Activated gamma-delta T cell treated with anti-CD3 and anti-CD28 coated beads, Interleukin-2, amount 50 U/mL, for 16 hours (primary cell): Measurements from ENCODE around the gene SLC2A8.

Experiments used
- DNase-seq: peaks from one replicate; pipeline ENCODE4 v3.0.0-alpha.2; 2020; ENCODE audit warnings: low read depth

Gene SLC2A8

DNA sequence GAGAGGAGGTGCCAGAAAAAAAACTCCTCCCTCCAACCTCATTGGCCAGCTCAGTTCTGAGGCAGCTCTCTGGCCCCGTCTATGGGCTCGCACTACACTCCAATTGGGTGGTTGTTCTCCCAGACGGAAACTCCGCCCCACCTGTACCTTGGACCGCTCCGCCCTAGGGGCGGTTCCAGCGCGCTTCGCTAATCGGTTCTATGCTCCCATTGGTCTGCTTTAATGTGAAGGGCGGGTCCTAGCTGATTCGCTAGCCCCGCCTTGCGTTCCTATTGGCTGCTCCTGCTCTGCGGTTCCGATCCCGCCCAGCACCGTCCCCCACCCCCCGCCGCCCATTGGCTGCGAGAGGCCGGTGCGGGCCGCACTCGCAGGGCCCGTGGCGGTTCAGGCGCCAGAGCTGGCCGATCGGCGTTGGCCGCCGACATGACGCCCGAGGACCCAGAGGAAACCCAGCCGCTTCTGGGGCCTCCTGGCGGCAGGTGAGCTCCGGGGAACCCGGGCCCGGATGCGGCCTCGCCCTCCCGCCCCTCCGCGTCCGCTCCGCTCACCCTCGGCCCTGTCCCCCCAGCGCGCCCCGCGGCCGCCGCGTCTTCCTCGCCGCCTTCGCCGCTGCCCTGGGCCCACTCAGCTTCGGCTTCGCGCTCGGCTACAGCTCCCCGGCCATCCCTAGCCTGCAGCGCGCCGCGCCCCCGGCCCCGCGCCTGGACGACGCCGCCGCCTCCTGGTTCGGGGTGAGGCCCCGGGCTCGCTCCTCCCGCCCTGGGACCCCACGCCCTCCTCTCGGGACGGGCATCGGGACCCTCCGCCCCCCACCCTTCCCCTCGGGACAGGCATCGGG is at the start of gene SLC2A8:
Gene SLC2A8 (plus strand): TSS at position 362 of the 838 bp plus-strand sequence. CDS start 62 bp downstream, at position 424.
- DNase-seq: peak; percentile 80

DNA sequence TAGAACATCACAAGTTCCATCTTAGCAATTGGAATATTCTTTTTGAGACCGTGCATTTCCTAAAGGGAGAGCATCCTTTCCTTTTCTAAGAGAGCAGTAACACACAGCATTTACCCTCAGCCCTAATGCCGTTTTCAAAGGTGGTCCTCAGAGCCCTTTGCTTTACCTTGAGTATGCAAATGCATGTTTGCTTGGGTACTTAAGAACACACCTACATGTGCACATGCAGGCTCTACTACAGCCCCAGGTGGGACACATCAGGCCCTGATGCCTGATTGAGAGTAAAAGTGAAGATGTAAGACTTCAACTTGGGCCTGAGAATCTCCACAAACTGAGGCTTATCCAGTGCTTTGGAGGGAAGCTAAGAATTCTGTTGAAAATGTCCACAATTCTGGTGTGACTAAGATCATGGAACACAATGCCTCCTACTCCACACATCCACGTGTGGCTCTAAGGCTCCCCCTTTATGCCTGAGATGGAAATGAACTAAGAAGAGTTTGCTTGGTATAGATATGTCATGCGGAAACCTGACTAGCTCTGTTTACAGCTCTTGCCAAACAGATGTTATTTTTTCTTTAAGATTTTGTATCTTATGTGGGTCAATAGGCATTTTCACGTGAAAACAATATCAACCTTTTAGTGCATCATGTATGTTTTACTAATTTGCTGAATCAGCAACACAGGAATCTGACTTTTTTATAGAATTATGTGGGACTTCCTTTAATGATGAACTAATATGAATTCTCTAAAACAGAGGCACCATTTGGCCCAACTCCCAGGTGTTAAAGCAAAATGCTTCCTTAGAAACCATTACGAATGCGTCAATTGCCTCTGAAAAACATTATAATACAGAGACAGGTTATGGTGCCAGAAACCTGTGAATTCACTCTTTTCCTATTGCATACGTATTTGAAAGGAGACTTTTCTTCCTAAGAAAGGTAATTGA is 48.9 kb upstream of the SLC2A8 start:
- DNase-seq: no peak

DNA sequence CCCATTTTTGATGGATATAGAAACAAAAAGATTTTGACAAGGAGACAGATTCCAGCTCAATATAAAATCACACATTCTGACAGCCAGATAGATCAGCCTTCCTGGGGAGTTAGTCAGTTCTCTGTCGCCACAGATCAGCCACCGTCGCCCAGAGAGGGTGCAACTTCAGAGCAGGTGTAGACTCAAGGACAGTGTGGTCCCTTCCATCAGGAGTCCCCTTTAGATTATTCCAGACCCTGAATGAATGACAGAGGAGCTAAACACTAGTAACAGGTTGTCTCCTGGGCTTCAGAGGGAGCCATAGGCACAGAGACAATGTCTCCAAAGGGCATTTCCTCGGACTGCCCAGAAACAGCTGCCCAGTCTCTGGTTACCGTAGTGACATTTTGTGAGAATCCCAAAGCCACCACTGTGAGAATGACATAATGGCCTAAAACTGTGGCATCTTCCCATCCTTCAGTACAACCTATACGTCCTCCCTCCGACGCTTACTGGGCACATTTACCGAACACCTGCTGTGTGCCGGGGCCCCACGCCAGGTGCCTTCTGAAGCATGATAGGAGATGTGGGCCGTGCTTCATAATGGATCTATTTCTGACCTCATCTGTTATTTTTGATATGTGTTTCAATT is 47.4 kb upstream of the SLC2A8 start:
- no peak for DNase-seq

DNA sequence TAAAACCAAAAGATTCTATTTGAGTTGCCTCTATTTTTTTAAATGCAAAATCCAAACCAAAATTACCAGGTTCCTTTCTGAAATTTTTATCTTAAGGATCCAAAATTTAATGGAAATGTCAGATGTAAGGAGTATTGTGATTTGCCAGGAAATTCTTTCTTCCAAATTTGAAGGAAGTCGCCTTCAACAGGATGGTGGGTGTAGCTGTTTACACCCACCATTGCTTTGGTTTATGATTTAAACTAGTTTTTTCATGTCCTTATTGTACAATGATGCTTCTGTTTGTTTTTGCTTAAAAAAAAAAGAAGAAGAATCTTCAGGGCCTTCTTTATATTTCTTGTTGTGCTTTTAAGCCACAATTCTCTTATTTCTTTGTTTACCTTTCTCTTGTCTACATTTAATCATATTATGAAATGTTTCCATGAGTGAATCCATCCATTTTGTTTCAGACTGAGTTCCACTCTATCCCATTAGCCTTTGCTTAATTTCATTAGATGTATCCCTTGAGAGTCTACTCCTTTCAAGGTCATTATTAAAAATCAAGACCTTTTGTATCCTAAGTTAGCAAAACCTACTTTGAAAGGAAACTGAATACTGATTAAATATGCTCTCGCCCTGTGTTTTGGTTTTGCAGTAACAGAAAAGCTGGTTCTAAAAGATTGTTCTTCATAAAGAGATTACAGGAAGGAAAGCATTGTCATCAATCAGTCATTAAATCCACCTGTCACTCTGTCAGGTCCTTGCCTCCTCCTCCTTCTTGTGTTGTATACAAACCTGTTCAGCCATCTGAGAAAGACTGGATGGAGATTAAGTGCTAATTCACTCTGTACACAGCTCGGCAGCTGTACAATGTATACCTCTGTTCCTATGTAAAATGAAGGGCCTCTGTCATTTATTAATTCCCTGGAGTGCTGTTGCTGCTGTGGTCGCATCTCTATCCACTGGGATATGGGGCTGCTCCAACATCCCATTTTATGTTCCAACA is 45.5 kb upstream of the SLC2A8 start:
- no peak for DNase-seq

GRCh38 chr9:127353882-127354281 is 43.1 kb upstream of the SLC2A8 start:
- no peak for DNase-seq

- DNase-seq: no peak
These were observed 40.1 kb upstream of the SLC2A8 start for GRCh38 chr9:127356906-127357305.

GRCh38 chr9:127358023-127358535 is 38.9 kb upstream of the SLC2A8 start:
- no peak for DNase-seq

DNA sequence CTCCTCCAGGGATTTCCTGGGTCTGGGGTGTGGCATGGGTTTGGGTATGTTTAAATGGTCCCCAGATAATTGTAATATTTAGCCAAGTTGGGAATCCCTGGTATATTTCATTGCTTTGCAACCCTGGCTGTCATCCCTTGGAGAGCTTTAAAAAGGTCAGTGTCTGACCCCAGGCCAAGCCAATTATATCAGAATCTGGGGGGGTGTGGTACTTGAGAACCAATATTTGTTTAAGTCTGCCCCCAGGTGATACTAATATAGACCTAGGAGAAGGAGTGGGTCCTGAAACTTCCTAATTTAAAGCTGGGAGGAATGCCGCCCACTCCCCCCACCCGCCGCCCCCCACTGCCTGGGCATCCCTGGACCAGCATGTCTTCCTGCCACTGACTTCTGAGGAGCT is 38.2 kb upstream of the SLC2A8 start:
- no peak for DNase-seq

DNA sequence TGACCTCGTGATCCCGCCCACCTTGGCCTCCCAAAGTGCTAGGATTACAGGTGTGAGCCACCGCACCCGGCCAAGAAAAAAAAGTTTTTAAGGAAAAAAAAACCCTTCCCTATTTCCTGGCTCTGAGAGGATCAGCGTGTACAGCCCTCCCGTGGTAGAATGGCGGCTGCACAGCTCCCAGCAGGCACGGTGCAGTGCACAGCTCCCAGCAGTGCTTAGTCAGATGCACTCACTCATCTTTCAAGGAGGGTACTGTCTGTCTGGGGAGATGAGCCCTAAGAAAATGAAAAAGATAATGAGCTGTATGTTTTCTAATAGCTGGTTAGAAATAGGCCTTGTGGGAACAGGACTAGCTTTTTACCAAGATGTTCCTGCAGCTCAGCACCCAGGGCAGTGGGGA is 36.7 kb upstream of the SLC2A8 start:
- no peak for DNase-seq

GRCh38 chr9:127360829-127361228 is 36.1 kb upstream of the SLC2A8 start:
- no peak for DNase-seq

DNA sequence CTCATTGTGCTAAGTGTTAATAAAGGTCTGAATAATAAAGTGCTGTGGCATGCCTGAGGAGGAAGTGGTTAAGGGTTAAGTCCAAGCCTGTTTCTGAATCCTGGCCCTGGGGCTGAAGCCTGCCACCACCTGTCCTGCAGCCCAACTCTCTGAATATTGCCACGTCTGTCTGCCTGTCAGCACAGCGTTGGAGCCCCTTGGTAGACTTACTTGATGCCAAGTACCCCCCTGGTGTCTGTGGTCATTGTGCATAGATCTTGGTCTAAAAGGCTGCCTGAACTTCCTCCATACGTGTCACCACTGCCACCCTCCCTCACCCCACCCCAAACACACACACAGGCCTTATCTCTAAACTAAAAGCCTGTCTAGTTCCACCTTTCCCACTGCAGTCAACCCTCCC is 35.4 kb upstream of the SLC2A8 start:
- no peak for DNase-seq

- no peak for DNase-seq
These were observed 34.1 kb upstream of the SLC2A8 start for GRCh38 chr9:127362829-127363228.

GRCh38 chr9:127365461-127365860 is 31.5 kb upstream of the SLC2A8 start:
- no peak for DNase-seq

- no peak for DNase-seq
These were observed 30.4 kb upstream of the SLC2A8 start for GRCh38 chr9:127366594-127366993.

GRCh38 chr9:127368852-127369402 is 28.0 kb upstream of the SLC2A8 start:
- no peak for DNase-seq

DNA sequence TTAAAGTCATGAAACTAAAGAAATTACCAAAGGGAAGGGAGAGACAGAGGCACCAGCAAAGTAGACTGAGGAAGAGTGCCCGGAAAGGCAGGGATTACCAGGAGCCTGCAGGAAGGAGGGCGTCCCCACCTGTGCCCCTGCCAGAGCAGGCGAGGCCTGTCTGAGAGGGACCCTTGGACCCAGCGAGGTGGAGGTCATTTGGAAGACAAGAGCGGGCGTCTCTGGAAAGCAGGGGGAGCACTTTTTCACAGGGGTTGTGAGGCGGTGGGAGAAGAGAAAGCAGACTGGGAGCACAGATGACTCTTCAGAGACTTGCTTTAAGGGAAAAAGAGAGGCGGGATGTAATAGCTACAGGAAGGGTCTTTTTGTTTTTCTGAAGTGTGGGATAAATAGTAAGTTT is 27.5 kb upstream of the SLC2A8 start:
- no peak for DNase-seq

DNA sequence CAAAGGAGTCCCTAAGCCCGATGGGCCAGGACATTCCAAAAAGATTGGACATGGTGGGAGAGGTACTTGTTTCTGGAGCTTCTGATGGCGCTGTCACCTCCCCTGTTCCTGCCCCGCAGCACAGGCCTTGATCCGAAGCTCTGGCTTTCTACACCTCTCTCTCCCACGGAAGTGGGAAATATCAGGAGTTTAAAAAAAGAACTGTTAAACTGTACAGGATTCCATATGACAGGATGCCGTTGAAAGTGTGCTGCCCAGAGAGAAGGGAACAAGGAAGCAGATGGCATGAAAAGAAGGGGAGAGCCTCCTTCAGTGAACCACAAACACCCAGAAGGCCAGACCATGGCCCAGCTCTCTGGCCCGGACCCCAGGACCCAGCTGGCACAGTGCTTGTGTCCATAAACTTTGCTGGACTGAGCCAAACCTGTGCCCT is 26.8 kb upstream of the SLC2A8 start:
- DNase-seq: no peak

DNA sequence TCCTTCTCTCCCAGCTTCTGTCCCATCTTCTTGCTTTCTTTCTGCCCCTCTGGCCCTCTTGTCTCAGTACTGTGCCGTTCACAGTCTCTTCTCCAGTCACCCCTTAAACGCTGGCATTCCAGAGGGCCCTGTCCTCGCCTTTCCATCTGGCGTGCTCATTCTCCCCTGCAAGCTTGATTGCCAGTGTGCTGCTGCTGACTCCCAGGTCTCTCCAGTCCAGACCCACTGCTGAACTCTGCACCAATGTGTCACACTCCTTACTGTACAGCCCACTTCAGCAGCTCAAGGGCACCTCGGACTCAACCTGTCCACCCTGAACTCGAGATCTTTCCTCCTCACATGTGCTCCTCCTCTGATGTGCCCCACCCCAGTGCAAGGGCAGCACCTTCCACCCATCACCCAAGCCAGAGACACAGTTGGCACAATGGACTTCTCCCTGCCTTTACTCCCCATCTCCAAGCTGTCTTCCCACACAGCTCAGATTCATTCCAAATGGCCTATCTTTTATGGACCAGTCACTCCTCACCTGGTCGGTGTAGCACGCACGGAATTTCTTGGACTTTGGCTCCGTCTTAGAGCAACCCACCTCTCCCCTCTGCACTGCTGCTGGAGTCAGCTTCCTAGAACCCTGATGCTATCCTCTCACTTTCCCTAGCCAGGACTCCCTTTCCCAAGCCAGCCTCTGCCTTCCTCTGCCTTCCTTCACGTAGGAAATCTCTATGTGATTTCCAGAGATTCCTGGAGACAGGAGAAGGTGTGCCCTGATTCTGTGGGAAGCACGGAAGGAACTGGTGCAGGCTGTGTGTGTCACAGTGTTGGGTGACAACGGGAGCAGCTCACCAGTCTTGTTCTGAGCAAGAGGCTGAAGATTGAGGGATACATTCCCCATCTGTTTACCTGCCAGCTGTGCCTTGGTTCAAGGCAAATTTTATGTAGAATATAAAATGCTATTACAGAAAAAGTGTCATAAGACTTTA is 26.0 kb upstream of the SLC2A8 start:
- no peak for DNase-seq

- no peak for DNase-seq
These were observed 16.5 kb upstream of the SLC2A8 start for GRCh38 chr9:127380479-127380878.
